Measurements from ENCODE around the gene TTC24.

GRCh38 chr1:156547434-156547833 is 32.1 kb upstream of the TTC24 start:
- TF ChIP-seq CTCF (IDR thresholded peaks at IDR 0.05; ENCODE audit: poor library complexity, severe bottlenecking) (no peak), EP300 (conservative IDR thresholded peaks at IDR 0.05; ENCODE audit: poor library complexity, severe bottlenecking) (no peak), EZH2 (IDR thresholded peaks at IDR 0.05; ENCODE audit: borderline replicate concordance, insufficient read depth, low read length, poor library complexity, severe bottlenecking) (no peak), REST (IDR thresholded peaks at IDR 0.05; ENCODE audit: borderline replicate concordance) (no peak), TAF1 (IDR thresholded peaks at IDR 0.05; ENCODE audit: low read depth) (no peak), SMC3 (conservative IDR thresholded peaks at IDR 0.05; ENCODE audit: poor library complexity) (no peak)

Measured in neural cell (in vitro differentiated cells).